SK-N-SH (cell line): Measurements from ENCODE around the gene EIF1.

ENCODE experiments used
- CTCF ChIP-seq: fragments of 200-600 bp; sonication (generic); IDR thresholded peaks from 2 replicates; pipeline ENCODE4 v1.6.1; 2017; ENCODE audit warnings: antibody characterized with exemption, mild to moderate bottlenecking, moderate library complexity
- NFIC ChIP-seq: IDR thresholded peaks from 2 replicates; pipeline ENCODE4 v1.4.0; 2012; ENCODE audit warnings: borderline replicate concordance
- TAF1 ChIP-seq: IDR thresholded peaks from 2 replicates; pipeline ENCODE4 v1.6.1; 2012; ENCODE audit warnings: low read depth, mild to moderate bottlenecking, low read length, moderate library complexity, borderline replicate concordance
- TF ChIP-seq, protein P1 (sequence below): fragments of 150-350 bp; IDR thresholded peaks from 2 replicates; pipeline ENCODE4 v1.6.1; 2017; ENCODE audit warnings: antibody characterized with exemption, low read length, low read depth, borderline replicate concordance

DNA sequence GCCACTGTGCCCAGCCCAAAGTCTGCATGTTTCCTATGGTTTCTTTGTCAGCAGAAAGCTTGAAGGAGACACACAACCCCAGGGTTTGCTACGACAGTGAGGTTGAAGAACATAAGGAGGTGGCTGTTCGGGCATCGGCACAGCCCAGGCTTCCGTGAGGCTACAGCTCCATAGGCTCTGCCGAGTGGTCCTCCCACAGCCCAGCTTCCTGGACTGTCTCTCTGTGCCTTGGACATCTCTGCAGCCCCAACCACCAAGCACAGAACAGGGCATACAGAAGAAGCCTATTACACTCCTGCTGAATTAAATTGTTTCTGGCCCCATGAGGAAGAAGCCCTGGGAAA, 49.0 kb downstream of the EIF1 start:
- TF ChIP-seq CTCF (no peak), NFIC (no peak), TAF1 (no peak)
- TF ChIP-seq, protein P1, sequence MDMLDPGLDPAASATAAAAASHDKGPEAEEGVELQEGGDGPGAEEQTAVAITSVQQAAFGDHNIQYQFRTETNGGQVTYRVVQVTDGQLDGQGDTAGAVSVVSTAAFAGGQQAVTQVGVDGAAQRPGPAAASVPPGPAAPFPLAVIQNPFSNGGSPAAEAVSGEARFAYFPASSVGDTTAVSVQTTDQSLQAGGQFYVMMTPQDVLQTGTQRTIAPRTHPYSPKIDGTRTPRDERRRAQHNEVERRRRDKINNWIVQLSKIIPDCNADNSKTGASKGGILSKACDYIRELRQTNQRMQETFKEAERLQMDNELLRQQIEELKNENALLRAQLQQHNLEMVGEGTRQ: no peak
